Neural progenitor cell (in vitro differentiated cells): ENCODE measurements around the gene SRPK1. TPM values are rescaled to one million over a fixed set of nuclear protein-coding genes. Genes with fewer than 3 reads are reported as not detected.

ENCODE experiments used
- DNase-seq: peaks from one replicate; pipeline ENCODE4 v3.0.0-alpha.2; 2016; ENCODE audit warnings: low spot score
- H2AFZ ChIP-seq: fragments of 200-600 bp; sonication (generic); replicated peaks from 2 replicates; pipeline ENCODE4 v1.6.1; 2016; ENCODE audit warnings: antibody characterized with exemption
- H3F3A ChIP-seq: fragments of 200-600 bp; sonication (generic); 2 replicates; pipeline ENCODE4 v1.6.1; 2016; ENCODE audit warnings: antibody characterized with exemption, low read depth
- H3K27ac ChIP-seq: fragments of 200-600 bp; sonication (generic); 2 replicates; pipeline ENCODE4 v1.5.1; 2016; ENCODE audit warnings: mild to moderate bottlenecking
- H3K27me3 ChIP-seq: fragments of 200-600 bp; sonication (generic); 2 replicates; pipeline ENCODE4 v1.6.1; 2016; ENCODE audit warnings: mild to moderate bottlenecking, moderate library complexity
- H3K36me3 ChIP-seq: fragments of 200-600 bp; sonication (generic); 2 replicates; pipeline ENCODE4 v1.5.1; 2016
- H3K4me1 ChIP-seq: fragments of 200-600 bp; sonication (generic); 2 replicates; pipeline ENCODE4 v1.6.1; 2016; ENCODE audit warnings: mixed run types
- H3K4me2 ChIP-seq: fragments of 200-600 bp; sonication (generic); 2 replicates; pipeline ENCODE4 v1.6.1; 2016
- H3K4me3 ChIP-seq: fragments of 200-600 bp; sonication (generic); 2 replicates; pipeline ENCODE4 v1.5.1; 2016
- H3K79me2 ChIP-seq: fragments of 200-600 bp; sonication (generic); 2 replicates; pipeline ENCODE4 v1.6.1; 2016; ENCODE audit warnings: low read depth
- H3K9ac ChIP-seq: fragments of 200-600 bp; sonication (generic); 2 replicates; pipeline ENCODE4 v1.6.1; 2016
- H3K9me3 ChIP-seq: fragments of 200-600 bp; sonication (generic); 2 replicates; pipeline ENCODE4 v1.5.1; 2016; ENCODE audit warnings: low read depth
- H4K20me1 ChIP-seq: fragments of 200-600 bp; sonication (generic); 2 replicates; pipeline ENCODE4 v1.6.1; 2016; ENCODE audit warnings: low read depth
- H3K27ac Mint-ChIP-seq: 3 replicates; pipeline ENCODE4 v1.8.0; 2021; ENCODE audit warnings: mixed read lengths
- H3K27me3 Mint-ChIP-seq: 2 replicates; pipeline ENCODE4 v1.8.0; 2022; ENCODE audit warnings: low read depth, mild to moderate bottlenecking, inconsistent platforms, moderate library complexity, mixed read lengths; ENCODE audit not compliant: insufficient read depth
- H3K36me3 Mint-ChIP-seq: 3 replicates; pipeline ENCODE4 v1.8.0; 2021; ENCODE audit warnings: mixed read lengths
- H3K4me1 Mint-ChIP-seq: 3 replicates; pipeline ENCODE4 v1.8.0; 2021; ENCODE audit warnings: mixed read lengths
- H3K4me3 Mint-ChIP-seq: 3 replicates; pipeline ENCODE4 v1.8.0; 2021; ENCODE audit warnings: mild to moderate bottlenecking, moderate library complexity, mixed read lengths
- H3K9me3 Mint-ChIP-seq: 3 replicates; pipeline ENCODE4 v1.8.0; 2020; ENCODE audit warnings: mixed read lengths
- EZH2 ChIP-seq: fragments of 200-600 bp; sonication (generic); IDR thresholded peaks from 2 replicates; pipeline ENCODE4 v1.6.1; 2017; ENCODE audit warnings: antibody characterized with exemption, mild to moderate bottlenecking, moderate library complexity
- EZH2phosphoT487 ChIP-seq: fragments of 200-600 bp; sonication (generic); IDR thresholded peaks from 2 replicates; pipeline ENCODE4 v1.6.1; 2017; ENCODE audit warnings: antibody characterized with exemption
- total RNA-seq: library from RNA; depleted of rRNA; stranded (reverse); fragments of >200 nt; gene quantifications from 2 replicates; pipeline ENCODE4 v1.2.3, GENCODE V29; 2015; ENCODE audit warnings: low replicate concordance
- TF ChIP-seq, protein P1 (sequence below): fragments of 200-600 bp; sonication (generic); IDR thresholded peaks from 2 replicates; pipeline ENCODE4 v1.5.1; 2017; ENCODE audit warnings: antibody characterized with exemption, mild to moderate bottlenecking

The SRPK1 gene
- total RNA-seq, 1 donor from 2014 or later, result 181 TPM

DNA sequence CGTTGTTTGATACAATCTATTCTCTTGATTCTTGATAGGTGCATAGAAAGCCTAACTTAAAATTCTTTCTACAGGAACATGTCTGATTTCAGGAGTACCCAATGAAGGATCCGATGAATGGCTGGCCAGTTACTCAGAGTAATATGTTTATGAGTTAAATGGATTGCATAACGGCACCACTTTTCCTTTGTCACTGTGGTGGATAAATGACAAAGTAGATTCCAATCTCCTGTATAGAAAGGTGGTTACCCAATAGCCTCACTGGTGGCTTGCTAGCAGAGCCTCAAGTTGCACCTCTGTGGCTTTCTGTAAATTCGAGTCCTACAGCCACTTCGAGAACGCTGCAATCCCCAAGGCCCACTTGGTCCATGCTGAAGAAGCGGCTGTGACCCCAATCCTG is 87.4 kb downstream of the SRPK1 start:
- Mint-ChIP-seq H3K4me1 (no peaks in the 10 kb centered on the region), H3K27me3 (no peaks in the 10 kb centered on the region), H3K27ac (no peak overlapping the region), H3K4me3 (no peak overlapping the region), H3K36me3 (peaks cover 13% of the 10 kb centered on the region), H3K9me3 (peaks cover 3% of the 10 kb centered on the region)
- Histone ChIP-seq H3K4me2 (no peak overlapping the region), H3K79me2 (no peaks in the 10 kb centered on the region), H4K20me1 (no peaks in the 10 kb centered on the region), H3K27me3 (no peaks in the 10 kb centered on the region), H3F3A (peaks cover 46% of the 10 kb centered on the region), H3K36me3 (peaks cover 12% of the 10 kb centered on the region), H3K9me3 (no peaks in the 10 kb centered on the region), H3K27ac (no peak overlapping the region), H3K4me3 (no peak overlapping the region), H3K4me1 (no peaks in the 10 kb centered on the region), H3K9ac (no peak overlapping the region), H2AFZ (no peak overlapping the region)
- no peak for TF ChIP-seq EZH2
- DNase-seq, result no peak

DNA sequence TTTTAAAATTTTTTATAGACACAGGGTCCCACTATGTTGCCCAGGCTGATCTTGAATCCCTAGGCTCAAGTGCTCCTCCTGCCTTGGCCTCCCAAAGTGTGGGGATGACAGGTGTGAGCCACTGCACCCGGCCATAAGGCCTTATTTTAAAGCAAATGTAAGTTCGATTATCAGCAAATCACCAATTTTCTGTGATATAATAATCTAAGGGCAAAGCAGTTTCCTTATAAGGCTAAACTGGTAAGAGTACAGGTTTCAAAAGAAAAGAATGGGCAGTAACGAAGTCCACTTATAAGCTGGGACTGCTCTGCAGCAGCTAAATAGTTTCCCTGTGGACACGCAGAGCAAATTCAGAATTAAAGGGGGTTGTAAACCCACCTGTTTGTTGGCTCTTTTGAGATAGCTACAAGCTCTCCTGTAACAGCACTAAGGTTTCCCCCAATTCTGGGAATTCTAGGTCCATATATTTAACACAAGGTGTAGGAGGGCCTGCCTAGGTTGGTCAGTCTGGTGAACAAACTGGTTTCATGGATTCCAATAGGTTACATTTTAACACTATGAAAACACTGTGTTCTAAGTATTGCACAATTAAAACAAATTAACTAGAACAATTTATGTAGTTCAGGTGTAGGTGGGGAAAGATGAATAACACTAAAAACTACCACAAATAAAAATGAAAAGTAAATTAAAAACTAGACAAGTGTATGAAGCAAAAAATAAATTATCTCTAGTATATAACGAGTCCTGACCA is 89.5 kb downstream of the SRPK1 start:
- Mint-ChIP-seq H3K9me3 (peaks cover 3% of the 10 kb centered on the region), H3K4me3 (no peak overlapping the region), H3K27me3 (peaks cover under 1% of the 10 kb centered on the region), H3K36me3 (peaks cover 6% of the 10 kb centered on the region), H3K27ac (no peak overlapping the region), H3K4me1 (no peaks in the 10 kb centered on the region)
- Histone ChIP-seq H2AFZ (no peak overlapping the region), H3K4me3 (no peak overlapping the region), H3K27me3 (no peaks in the 10 kb centered on the region), H3K36me3 (peaks cover 5% of the 10 kb centered on the region), H3K4me1 (no peaks in the 10 kb centered on the region), H3K9ac (no peak overlapping the region), H3F3A (peaks cover 46% of the 10 kb centered on the region), H3K27ac (peak overlapping the region; percentile 71), H3K4me2 (no peak overlapping the region), H3K79me2 (no peaks in the 10 kb centered on the region), H4K20me1 (no peaks in the 10 kb centered on the region), H3K9me3 (no peaks in the 10 kb centered on the region)
- DNase-seq, result no peak
- TF ChIP-seq, protein P1, sequence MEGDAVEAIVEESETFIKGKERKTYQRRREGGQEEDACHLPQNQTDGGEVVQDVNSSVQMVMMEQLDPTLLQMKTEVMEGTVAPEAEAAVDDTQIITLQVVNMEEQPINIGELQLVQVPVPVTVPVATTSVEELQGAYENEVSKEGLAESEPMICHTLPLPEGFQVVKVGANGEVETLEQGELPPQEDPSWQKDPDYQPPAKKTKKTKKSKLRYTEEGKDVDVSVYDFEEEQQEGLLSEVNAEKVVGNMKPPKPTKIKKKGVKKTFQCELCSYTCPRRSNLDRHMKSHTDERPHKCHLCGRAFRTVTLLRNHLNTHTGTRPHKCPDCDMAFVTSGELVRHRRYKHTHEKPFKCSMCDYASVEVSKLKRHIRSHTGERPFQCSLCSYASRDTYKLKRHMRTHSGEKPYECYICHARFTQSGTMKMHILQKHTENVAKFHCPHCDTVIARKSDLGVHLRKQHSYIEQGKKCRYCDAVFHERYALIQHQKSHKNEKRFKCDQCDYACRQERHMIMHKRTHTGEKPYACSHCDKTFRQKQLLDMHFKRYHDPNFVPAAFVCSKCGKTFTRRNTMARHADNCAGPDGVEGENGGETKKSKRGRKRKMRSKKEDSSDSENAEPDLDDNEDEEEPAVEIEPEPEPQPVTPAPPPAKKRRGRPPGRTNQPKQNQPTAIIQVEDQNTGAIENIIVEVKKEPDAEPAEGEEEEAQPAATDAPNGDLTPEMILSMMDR, result no peak
- TF ChIP-seq EZH2phosphoT487, result no peak

DNA sequence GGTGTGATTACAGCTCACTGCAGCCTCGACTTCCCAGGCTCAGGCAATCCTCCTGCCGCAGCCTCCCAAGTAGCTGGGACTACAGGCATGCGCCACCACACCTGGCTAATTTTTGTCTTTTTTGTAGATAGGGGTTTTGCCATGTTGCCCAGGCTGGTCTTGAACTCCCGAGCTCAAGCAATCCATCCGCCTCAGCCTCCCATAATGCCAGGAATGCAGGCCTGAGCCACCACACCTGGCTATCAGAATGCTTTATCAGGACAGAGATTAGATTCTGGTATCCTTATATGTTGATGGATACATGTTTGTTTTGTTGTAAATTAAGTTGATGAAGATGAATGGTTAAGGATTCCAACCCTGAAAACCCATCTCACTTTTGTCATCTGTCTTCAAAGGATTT is 91.6 kb downstream of the SRPK1 start:
- Mint-ChIP-seq H3K9me3 (peaks cover 3% of the 10 kb centered on the region), H3K27me3 (peaks cover 2% of the 10 kb centered on the region), H3K4me3 (no peak overlapping the region), H3K36me3 (peaks cover under 1% of the 10 kb centered on the region), H3K4me1 (no peaks in the 10 kb centered on the region), H3K27ac (no peak overlapping the region)
- no peak overlapping the region for H3K4me3 ChIP-seq
- peaks cover 34% of the 10 kb centered on the region for H3F3A ChIP-seq
- H3K9ac ChIP-seq, result no peak overlapping the region
- H3K4me2 ChIP-seq, result no peak overlapping the region
- peaks cover 5% of the 10 kb centered on the region for H3K36me3 ChIP-seq
- H3K79me2 ChIP-seq, result no peaks in the 10 kb centered on the region
- H3K4me1 ChIP-seq, result no peaks in the 10 kb centered on the region
- H3K9me3 ChIP-seq, result no peaks in the 10 kb centered on the region
- no peak overlapping the region for H2AFZ ChIP-seq
- DNase-seq, result no peak
- no peak for TF ChIP-seq EZH2phosphoT487
- TF ChIP-seq, protein P1, result no peak
- TF ChIP-seq EZH2, result no peak
- no peaks in the 10 kb centered on the region for H3K27me3 ChIP-seq
- no peak overlapping the region for H3K27ac ChIP-seq
- no peaks in the 10 kb centered on the region for H4K20me1 ChIP-seq

DNA sequence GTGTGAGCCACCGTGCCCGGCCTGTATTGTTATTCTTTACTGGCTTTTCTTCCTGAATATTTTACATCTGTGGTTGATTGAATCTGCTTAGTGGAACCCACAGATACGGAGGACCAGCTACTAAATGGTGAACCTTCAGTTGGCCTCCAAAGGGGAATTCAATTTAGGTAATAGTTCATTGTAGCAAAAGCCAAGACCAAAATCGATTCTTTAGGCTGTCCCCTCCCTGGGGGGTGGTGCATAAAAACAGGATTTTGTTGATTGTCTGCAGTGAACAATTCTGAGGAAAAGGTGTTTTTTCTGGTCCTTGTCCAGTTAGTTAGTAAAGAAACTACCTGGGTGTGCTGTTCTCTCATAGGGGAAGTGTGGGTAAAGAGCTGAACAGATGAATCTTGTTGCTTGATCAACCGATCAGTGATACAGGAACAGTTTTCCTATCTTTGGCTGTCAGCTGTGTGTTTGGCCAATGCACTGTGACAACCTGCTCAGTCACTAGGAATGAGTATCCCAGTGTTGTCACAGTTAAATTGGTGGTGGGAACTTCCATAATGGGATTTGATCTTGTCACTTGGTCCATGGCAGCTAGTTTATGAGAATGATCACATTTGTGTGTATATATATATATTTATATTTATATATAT is 96.2 kb downstream of the SRPK1 start:
- Mint-ChIP-seq H3K27ac (no peak overlapping the region), H3K4me3 (no peak overlapping the region), H3K36me3 (no peaks in the 10 kb centered on the region), H3K4me1 (no peaks in the 10 kb centered on the region), H3K9me3 (peaks cover 3% of the 10 kb centered on the region), H3K27me3 (peaks cover 2% of the 10 kb centered on the region)
- Histone ChIP-seq H2AFZ (no peak overlapping the region), H4K20me1 (no peaks in the 10 kb centered on the region), H3F3A (peaks cover 2% of the 10 kb centered on the region), H3K9ac (no peak overlapping the region), H3K4me1 (no peaks in the 10 kb centered on the region), H3K79me2 (no peaks in the 10 kb centered on the region), H3K36me3 (no peaks in the 10 kb centered on the region), H3K4me2 (no peak overlapping the region), H3K27ac (no peak overlapping the region), H3K9me3 (no peaks in the 10 kb centered on the region), H3K4me3 (no peak overlapping the region), H3K27me3 (no peaks in the 10 kb centered on the region)
- no peak for TF ChIP-seq EZH2
- no peak for TF ChIP-seq EZH2phosphoT487
- TF ChIP-seq, protein P1, result no peak
- DNase-seq, result no peak
